Measurements from ENCODE around the gene OPCML.

GRCh38 chr11:133406489-133406888 is 125.8 kb downstream of the OPCML start:
- TF ChIP-seq CTCF (IDR thresholded peaks at IDR 0.05) (no peak), POLR2A (IDR thresholded peaks at IDR 0.05) (no peak)

Measured in prostate gland (tissue), 2 donors.